NCI-H1048 (cell line): Measurements from ENCODE around the gene CPNE4.
"Not testable (repeated sequence)": the region's sequence is repeated elsewhere in the genome, so short reads cannot be mapped to it uniquely, and the experiment has no call there.

Source experiments
- DNase-seq: peaks from one replicate; lab custom pipeline; 2025; lab: John Stamatoyannopoulos, UW

CPNE4 gene

DNA sequence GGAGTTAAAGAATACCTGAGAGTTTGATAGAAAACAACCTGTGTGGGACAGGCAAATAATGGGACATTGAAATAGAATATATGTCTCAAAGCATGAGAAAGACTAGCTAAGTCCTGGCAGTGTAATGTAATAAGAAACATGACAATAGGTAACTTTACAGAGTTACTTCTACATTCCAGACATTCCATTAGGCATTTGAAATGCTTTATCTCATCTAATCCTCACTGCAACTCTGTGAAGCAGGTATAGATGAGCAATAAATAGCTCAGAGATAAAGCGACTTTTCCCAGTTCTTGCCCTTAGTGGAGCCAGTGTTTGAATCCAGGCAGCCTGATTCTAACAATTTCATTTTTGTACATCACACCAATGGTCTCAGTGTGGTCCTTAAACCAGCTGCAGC, 76.8 kb downstream of the CPNE4 start:
- DNase-seq: no peak

DNA sequence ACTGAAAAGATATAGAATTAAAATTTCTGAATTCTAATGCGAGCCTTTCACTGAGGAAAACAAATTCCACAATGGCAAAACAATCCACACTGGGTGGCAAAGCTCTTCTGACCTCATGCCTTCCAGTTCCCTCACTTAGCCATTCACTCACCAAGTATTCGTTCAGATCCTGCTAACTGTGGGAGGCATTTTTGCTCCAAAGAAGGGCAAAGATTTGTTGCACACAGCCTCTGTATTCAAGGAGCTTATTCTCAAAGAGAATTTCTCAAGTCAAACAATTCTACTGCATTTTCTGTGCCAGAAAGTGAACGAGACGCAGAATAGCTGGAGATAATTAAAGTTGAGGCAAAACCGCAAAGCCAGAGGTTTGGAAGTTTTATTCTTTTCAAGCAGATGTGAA, 77.3 kb downstream of the CPNE4 start:
- no peak for DNase-seq

DNA sequence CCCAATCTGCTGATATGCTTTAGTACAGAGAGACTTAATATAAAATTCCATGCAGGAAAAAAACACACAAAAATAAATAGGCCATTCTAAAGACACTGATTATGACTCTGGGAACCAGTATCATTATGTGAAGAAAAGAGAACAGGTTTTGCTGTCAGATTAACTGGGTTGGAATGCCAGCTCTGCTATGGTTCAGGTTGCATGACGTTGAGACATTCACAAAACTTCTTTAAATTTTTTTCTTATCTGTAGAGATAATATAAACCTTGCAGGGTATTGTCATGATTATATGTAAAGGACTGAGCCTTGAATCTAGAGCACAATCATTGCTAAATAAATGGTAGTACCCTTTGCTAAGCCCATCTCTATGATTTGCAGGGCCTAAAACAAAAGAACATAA, 86.0 kb downstream of the CPNE4 start:
- no peak for DNase-seq

DNA sequence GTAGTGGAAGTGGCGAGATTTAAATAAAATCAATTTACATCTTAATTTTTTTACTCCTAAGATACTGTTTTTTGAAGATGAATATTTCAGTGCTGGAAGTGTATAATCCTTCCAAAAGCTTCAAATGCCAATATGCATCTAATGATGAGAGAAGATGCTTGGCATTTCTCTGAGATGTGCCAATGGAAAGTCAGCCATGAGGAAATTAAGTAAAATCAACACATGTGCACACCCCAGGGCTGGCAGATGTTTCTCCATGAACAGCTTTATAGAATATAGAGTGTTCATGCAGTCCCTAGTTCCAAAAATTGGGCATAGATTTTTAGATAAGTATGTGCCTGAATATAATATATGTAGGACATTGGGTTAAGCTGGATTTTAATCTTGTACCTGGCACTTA, 90.1 kb downstream of the CPNE4 start:
- DNase-seq: no peak

DNA sequence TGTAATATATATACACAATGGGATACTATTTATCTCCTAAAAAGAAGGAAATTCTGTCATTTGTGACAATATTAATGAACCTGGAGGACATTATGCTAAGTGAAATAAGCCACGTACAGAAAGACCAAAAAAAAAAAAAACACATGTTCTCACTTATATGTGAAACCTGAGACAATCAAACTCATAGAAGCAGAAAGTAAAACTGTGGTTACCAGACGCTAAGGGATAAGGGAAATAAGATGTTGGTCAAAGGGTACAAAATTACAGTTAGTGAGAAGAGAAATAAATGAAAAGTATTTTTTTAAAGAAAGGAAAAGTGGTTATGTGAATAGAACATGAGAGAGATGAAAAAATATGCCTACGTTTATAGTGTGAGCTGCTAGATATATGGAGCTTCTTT, 101.1 kb downstream of the CPNE4 start:
- DNase-seq: no peak

DNA sequence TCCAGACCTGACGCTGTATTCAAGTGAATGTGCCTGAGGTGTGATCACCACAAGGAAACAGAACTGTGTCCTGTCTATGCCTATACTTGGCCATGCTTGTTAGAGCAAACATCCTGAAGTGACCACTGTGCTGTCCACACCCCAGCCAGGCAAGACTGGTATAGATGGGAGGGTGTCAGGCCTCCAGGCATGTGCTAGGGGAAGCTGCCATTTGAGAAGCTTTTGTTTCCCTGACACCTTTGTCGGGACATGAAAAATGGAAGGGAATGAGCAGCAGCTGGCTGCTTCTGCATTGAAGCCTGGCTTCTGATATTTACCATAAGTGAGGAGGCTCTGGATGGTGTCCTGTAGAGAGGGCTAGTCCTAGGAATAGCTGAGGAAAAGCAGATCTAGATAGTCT, 106.2 kb downstream of the CPNE4 start:
- DNase-seq: no peak

DNA sequence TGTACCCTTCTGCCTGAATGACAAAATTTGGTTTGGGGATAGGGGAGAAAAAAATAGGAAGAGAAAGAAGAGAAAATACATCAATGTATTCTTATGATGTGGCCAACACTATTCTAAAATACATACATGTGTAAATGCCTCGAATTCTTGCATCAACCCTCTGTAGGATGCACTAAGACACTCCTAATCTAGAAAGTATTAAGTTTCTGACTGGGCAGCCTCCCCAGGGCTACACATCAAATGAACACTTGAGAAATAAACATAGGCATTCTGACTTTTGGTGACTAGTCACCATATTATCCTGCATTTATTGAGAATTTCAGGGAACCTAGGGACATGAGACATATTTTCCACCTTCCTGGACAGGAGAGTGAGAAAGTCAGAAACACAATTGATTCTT, 109.2 kb downstream of the CPNE4 start:
- DNase-seq: no peak

DNA sequence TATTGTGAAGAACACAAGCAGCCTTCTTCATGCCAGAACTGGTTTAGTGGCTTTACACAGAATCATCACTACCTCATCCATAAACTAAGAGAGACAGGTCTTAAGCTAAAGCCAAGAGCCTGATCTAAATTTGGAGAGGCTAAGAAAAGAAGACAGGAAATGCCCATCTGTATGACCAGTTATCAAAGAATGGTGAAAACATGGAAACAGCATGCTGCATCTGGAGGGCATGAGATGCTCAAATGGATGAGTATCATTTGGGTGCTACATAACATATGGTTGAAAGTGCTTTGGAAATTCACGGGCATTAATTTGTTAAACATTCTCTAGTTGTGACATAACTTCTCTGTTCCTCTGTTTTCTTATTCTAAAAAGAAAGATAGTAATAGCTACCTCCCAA, 112.5 kb downstream of the CPNE4 start:
- DNase-seq: no peak

DNA sequence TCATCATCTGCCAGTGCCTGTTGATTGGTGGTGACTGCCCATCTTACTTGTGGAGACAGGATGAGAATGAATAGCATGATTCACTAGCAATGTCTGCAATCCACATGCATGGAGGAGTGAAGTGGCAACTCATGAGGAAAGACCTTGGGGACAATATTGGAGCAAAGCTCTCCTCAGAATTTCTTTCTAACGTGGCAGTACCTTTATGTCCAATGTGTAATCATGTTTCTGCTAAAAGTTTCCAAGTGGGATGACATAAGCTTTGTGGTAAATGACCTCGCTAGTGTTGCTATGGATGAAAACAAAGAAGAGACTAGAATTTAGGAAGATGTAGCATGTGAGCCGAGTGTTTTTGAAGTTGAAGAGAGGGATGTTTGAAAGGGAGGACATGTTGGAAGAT, 117.8 kb downstream of the CPNE4 start:
- no peak for DNase-seq

DNA sequence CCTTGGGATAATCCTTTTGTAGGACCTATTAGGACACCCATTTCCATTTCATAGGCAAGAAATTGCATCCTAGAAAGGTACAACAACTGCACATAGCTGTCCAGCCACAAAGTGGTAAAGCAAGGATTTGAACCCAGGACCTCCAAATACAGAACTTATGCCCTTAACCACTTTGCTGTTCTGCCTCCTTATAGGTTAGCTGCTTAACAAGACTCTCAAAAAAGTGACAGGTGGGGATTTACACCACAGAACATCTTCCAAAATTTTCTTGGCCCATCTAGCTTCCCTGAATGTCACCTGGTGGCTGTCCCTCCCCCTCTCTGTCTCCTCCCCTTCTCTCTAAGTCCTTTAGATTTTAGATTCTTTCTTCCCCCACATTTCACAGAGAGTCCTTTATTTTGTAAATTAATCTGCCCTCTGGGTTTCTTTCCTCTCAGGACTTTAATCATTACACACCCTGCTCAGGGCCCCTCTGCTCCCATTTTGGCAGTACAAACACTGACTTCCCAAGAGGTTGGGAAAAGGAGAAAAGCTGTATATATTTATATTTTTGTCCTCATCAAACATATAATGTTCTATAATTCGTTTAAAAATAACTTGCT, 120.6 kb downstream of the CPNE4 start:
- no peak for DNase-seq

DNA sequence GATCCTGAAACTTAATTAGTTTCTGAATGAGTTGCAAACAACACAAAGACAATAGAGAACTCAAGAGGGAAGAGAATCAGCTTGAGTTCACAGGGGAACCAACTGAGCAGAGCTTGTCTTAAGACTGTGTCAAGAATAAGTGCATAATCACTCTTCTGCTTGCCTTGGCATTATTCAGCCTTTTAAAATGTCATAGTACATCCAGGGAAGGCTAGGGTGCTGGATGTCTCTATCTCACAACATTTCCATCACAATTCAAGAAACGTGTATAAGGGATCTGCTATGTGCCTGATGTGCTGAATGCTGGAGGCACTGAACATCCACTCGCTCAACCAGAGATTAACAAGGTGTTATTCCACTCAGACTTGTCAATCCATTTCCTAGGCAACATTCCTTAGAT, 122.6 kb downstream of the CPNE4 start:
- DNase-seq: no peak

DNA sequence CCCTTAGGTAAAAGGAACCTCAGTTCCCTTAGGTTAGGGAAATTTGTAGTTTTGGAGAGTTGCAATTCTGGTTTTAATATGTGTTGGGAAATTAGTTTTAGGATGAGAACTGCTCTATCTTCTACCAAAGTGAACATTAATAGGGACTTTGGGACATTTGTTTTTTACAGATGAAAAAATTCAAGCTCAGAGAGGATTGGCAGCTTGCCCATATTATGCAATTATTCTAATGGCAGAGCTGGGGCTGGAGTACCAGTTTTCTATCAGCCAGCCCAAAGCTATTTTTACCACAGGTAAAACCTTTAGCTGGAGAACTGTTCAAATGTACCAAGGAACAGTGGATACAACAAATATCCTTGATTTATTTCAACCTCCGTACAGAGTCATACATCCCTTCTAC, 127.0 kb downstream of the CPNE4 start:
- no peak for DNase-seq

DNA sequence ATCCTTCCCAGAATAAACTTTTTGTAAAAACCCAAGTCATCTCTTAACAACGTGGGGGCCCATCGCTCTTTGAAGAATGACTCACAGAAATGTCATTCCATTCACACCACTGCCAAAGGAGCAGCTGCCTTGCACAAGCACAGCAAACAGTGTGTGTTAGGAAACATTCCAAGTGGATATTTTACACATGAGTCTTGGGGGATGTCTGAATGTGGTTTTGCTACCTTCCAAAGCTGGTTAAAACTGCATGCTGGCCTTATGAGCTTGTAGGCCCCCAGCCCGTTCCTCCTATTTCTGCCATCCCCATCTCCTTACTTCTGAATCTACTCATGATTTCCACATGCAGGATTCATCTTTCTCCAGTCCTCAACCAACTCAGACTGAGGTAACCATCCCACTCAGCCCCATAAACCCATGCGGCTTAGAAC, 130.8 kb downstream of the CPNE4 start:
- no peak for DNase-seq

DNA sequence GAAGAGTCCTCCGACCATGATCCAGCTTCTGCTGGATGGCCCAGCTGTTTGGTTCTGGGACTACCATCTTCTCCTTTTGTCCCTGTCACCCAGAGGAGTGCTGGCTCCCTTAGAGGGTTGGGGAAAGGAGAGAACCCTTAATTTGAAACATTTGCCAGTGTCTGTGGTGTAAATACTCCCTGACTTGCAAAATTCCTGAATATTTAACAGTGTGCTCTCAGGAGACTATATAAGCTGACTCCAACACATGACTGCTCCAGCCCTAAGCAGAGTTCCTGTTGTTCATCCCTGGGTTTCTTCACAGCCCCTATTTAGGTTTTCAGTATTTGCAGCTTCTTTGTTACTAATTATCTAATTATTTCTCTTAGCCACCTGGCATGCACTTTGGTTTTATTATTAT, 133.1 kb downstream of the CPNE4 start:
- DNase-seq: no peak

DNA sequence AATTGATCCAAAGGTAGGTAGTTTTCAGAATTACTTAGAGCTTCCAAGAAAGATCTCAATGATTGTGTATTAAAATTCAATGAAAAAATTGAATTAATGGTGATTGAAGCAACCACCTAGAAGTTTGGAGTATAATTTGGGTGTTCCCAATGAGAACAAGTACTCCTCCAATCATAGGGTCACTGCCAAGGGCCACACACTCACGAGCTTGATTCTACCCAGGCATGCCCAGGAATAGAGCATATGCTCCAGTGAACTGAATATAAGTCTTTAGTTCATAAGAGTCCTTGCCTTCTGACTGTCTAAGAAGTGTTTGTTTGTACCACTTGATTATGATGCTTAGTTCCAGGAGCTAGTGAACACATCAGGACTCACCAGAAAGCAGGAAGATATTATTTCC, 133.9 kb downstream of the CPNE4 start:
- no peak for DNase-seq

DNA sequence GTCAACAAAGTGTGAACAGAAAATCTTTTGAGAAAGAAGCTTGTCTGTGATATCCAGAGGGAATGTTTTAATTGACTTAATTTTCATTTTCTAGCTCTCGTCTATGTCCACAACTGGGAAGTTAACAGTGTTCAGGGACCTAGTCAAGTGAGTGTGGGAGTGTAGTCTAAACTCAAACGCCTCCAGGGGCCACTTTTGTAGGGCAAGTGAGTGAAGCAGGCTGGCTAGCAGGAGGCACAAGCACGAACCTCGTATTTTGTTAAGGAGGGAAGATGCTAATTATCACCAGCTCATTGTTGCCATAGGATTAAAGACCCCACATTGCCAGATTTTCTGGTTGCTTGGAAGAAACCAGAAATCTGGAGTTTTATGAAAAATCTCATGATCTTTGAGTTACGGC, 135.8 kb downstream of the CPNE4 start:
- DNase-seq: no peak

DNA sequence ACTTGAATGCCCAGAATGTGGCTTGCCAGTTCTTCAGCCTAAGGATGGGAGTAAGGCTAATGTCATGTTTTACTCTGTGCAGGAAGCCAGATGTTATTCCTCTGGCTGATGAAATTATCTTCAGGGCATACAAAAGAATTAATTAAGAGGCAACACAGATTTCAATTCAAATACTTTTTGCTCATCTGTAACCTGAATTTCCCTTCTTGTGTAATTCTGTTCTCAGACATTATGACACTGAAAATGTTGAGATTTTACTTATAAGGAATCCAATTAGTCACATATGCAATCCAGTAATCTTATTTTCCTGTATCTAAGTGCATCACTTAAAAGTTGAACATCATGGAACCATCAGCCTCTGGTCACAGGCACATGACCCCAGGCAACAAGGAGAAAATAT, 136.5 kb downstream of the CPNE4 start:
- no peak for DNase-seq

DNA sequence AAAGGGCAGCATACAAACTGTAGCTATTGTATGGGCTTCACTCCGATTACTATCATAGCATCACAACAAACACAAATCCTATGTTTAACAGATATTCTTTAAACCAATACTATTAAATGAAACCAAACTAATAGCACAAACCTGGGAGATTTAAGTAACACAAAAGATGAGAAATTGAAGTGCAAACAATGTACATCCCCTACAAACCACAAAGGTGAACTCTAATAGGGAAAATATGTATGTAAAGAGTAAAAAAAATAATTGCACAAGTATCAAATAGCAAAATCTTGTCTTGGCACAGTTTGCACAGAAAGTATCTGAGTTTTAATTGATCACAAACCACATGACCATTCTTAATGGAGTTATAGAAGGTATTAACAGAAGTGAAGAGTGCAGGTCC, 138.5 kb downstream of the CPNE4 start:
- no peak for DNase-seq

DNA sequence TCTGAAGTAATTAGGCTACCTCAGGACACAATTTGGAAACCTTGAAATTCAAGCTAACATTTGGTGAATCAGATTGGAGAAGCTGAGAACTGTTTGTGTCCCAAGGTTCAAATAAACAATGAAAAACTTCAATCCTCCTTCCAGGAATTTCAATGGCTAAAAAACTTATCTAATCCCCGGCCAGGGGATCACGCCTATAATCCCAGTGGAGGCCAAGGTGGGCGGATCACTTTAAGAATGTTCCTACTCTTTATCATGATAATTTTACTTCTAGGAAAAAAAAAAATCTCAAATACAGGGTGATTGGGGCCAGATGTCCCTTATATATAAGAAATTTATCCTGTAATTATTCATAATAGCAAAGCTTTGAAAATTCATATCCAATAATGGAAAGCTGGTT, 139.0 kb downstream of the CPNE4 start:
- no peak for DNase-seq

DNA sequence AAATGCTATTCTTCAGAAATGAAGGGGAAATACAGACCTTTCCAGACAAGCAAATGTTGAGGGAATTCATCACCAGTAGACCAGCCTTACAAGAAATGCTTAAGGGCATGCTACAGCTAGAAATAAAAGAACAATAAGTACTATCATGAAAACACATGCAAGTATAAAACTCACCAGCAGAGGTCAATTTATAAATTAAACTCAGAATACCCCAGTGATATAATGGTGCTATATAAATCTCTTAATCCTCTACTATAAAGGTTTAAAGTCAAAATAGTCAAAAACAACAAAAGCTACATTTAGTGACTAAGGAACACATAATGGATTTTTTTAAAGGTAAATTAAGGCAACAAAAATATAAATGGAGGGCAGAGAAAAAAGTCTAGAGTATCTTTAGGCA, 142.5 kb downstream of the CPNE4 start:
- DNase-seq: no peak

DNA sequence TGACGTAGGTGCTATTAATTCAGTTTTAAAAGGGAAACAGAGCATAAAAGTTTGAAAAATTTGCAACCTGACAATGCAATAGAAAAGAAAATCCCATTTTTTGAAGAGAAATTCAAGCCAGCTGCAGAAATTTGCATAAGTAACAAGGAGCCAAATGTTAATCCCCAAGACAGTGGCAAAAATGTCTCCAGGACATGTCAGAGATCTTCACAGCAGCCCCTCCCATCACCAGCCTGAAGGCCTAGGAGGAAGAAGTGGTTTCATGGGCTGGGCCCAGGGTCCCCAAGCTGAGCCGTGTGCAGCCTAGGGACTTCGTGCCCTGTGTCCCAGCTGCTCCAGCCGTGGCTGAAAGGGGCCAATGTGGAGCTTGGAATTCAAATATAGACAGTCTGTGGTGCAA, 148.9 kb downstream of the CPNE4 start:
- DNase-seq: not testable (repeated sequence)

DNA sequence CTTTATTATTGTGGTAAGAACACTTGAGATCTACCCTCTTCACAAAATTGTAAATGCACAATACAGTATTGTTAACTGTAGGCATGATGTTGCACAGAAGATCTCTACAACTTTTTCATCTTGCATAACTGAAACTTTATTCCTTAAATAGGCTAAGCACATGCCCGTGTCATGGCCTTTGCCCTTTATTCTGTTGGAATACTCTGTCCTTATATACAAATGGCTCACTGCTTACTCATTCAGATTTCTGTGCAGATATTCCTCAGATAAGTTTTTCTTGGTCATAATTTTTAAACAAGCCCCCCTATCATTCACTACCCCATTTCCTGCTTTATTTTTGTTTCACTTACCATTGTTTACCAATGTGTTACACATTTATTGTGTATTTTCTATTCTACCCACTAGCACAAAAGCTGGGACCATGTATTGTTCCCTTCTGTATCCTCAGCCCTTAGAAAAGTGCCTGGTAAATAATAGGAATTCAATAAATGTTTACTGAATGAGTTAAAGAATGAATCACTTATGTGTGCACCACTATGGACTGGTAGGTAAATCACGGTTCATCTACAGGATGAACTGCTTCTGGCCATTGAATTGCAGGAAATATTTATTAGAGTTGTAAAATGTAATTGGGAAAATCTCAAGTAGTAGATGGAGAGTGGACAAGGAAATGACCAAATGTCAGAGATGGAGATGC, 151.0 kb downstream of the CPNE4 start:
- DNase-seq: no peak

DNA sequence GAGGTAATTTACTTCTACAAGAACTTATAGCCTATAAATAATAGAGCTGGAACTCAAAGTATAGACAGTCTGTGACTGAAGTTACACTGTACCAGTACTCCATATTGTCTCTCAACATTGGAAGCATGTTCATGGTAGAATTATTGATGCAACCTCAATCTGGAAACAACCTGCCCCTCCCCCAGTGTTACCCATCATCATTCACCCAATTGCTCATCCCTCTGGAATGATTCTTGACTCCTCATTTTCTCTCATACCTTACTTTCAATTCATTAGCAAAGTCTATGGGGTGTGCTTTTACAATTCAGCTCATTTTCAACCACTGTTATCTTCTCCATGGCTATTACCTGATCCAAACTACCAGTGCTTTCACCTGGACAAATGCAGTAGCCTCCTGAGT, 151.7 kb downstream of the CPNE4 start:
- DNase-seq: no peak

DNA sequence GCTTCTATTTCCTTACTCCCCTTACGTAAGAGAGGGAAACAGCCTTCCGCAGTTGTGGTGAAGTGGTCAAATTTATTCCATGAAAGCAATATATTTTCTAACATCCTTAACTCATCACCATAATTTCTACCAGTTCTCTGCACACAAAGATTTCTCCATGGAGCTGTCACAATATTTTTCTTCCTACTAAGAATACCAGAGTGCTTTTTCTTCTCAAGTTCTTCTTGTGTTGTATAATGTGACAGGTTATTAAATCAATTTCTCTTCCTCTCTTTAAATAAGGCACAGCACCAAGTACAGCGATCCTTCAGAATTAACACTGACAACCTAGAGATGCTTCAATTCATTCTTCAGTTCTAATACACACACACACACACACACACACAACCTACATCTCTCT, 153.0 kb downstream of the CPNE4 start:
- no peak for DNase-seq
